Ishikawa (cell line): Measurements from ENCODE around the gene PINLYP.

Experiments
- CEBPB ChIP-seq: IDR thresholded peaks from 2 replicates; pipeline ENCODE4 v1.6.1; 2012
- CREB1 ChIP-seq: IDR thresholded peaks from 2 replicates; pipeline ENCODE4 v1.6.1; 2012; ENCODE audit warnings: low read depth
- EGR1 ChIP-seq: IDR thresholded peaks from 2 replicates; pipeline ENCODE4 v1.6.1; 2012
- EP300 ChIP-seq: IDR thresholded peaks from 2 replicates; pipeline ENCODE4 v1.6.1; 2012; ENCODE audit warnings: borderline replicate concordance
- FOXM1 ChIP-seq: IDR thresholded peaks from 2 replicates; pipeline ENCODE4 v1.6.1; 2012; ENCODE audit warnings: low read depth, borderline replicate concordance
- NFIC ChIP-seq: IDR thresholded peaks from 2 replicates; pipeline ENCODE4 v1.6.1; 2012
- RAD21 ChIP-seq: IDR thresholded peaks from 2 replicates; pipeline ENCODE4 v1.6.1; 2012; ENCODE audit warnings: low read depth
- TAF1 ChIP-seq: IDR thresholded peaks from 2 replicates; pipeline ENCODE4 v1.6.1; 2012; ENCODE audit warnings: low read depth, mild to moderate bottlenecking
- TCF12 ChIP-seq: IDR thresholded peaks from 2 replicates; pipeline ENCODE4 v1.6.1; 2012; ENCODE audit warnings: low read depth
- TEAD4 ChIP-seq: IDR thresholded peaks from 2 replicates; pipeline ENCODE4 v1.6.1; 2012
- YY1 ChIP-seq: IDR thresholded peaks from 2 replicates; pipeline ENCODE4 v1.6.1; 2012; ENCODE audit warnings: low read depth
- ZBTB7A ChIP-seq: IDR thresholded peaks from 2 replicates; pipeline ENCODE4 v1.6.1; 2012; ENCODE audit warnings: low read depth
- TF ChIP-seq, protein P1 (sequence below): IDR thresholded peaks from 2 replicates; pipeline ENCODE4 v1.6.1; 2012
- TF ChIP-seq, protein P2 (sequence below): IDR thresholded peaks from 2 replicates; pipeline ENCODE4 v1.6.1; 2012
- TF ChIP-seq, protein P3 (sequence below): IDR thresholded peaks from 2 replicates; pipeline ENCODE4 v1.6.1; 2012; ENCODE audit warnings: low read depth, mild to moderate bottlenecking

Gene PINLYP

GRCh38 chr19:43545981-43546380 lies 29.6 kb upstream of the PINLYP start:
- no peak for TF ChIP-seq TEAD4
- TF ChIP-seq EP300: no peak
- no peak for TF ChIP-seq CREB1
- TF ChIP-seq FOXM1: no peak
- no peak for TF ChIP-seq EGR1
- TF ChIP-seq, protein P1, sequence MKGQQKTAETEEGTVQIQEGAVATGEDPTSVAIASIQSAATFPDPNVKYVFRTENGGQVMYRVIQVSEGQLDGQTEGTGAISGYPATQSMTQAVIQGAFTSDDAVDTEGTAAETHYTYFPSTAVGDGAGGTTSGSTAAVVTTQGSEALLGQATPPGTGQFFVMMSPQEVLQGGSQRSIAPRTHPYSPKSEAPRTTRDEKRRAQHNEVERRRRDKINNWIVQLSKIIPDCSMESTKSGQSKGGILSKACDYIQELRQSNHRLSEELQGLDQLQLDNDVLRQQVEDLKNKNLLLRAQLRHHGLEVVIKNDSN: no peak
- TF ChIP-seq ZBTB7A: no peak
- TF ChIP-seq, protein P2, sequence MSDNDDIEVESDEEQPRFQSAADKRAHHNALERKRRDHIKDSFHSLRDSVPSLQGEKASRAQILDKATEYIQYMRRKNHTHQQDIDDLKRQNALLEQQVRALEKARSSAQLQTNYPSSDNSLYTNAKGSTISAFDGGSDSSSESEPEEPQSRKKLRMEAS: no peak
- no peak for TF ChIP-seq TAF1
- no peak for TF ChIP-seq TCF12
- no peak for TF ChIP-seq NFIC
- no peak for TF ChIP-seq RAD21
- no peak for TF ChIP-seq YY1

DNA sequence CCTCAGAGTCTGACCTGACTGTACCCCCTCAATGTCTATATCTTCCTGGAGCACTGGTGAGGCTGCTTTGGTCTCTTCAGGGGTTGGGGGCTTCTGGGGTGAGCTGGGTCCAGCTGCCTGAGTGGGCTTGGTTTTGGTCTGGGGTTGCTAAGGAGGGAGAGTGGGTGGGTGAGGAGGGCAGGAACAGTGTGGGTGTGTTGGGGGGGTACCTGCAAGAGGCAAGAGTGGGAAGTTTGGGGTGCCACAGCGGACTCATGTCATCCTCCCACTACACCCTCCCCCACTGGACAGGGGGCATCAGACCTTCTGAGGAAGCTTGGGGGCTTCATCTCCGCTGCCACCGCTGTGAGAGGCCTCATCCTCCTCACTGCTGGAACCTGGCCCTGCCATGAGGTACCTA lies 29.0 kb upstream of the PINLYP start:
- TF ChIP-seq FOXM1 (no peak), RAD21 (no peak), ZBTB7A (no peak), YY1 (no peak), NFIC (no peak), EGR1 (no peak), TEAD4 (no peak), CEBPB (no peak), EP300 (no peak), CREB1 (no peak)
- TF ChIP-seq, protein P3, sequence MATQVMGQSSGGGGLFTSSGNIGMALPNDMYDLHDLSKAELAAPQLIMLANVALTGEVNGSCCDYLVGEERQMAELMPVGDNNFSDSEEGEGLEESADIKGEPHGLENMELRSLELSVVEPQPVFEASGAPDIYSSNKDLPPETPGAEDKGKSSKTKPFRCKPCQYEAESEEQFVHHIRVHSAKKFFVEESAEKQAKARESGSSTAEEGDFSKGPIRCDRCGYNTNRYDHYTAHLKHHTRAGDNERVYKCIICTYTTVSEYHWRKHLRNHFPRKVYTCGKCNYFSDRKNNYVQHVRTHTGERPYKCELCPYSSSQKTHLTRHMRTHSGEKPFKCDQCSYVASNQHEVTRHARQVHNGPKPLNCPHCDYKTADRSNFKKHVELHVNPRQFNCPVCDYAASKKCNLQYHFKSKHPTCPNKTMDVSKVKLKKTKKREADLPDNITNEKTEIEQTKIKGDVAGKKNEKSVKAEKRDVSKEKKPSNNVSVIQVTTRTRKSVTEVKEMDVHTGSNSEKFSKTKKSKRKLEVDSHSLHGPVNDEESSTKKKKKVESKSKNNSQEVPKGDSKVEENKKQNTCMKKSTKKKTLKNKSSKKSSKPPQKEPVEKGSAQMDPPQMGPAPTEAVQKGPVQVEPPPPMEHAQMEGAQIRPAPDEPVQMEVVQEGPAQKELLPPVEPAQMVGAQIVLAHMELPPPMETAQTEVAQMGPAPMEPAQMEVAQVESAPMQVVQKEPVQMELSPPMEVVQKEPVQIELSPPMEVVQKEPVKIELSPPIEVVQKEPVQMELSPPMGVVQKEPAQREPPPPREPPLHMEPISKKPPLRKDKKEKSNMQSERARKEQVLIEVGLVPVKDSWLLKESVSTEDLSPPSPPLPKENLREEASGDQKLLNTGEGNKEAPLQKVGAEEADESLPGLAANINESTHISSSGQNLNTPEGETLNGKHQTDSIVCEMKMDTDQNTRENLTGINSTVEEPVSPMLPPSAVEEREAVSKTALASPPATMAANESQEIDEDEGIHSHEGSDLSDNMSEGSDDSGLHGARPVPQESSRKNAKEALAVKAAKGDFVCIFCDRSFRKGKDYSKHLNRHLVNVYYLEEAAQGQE: no peak
- TF ChIP-seq, protein P2: no peak

GRCh38 chr19:43548706-43549105 lies 26.9 kb upstream of the PINLYP start:
- no peak for TF ChIP-seq TCF12
- no peak for TF ChIP-seq CREB1
- TF ChIP-seq TEAD4: no peak

DNA sequence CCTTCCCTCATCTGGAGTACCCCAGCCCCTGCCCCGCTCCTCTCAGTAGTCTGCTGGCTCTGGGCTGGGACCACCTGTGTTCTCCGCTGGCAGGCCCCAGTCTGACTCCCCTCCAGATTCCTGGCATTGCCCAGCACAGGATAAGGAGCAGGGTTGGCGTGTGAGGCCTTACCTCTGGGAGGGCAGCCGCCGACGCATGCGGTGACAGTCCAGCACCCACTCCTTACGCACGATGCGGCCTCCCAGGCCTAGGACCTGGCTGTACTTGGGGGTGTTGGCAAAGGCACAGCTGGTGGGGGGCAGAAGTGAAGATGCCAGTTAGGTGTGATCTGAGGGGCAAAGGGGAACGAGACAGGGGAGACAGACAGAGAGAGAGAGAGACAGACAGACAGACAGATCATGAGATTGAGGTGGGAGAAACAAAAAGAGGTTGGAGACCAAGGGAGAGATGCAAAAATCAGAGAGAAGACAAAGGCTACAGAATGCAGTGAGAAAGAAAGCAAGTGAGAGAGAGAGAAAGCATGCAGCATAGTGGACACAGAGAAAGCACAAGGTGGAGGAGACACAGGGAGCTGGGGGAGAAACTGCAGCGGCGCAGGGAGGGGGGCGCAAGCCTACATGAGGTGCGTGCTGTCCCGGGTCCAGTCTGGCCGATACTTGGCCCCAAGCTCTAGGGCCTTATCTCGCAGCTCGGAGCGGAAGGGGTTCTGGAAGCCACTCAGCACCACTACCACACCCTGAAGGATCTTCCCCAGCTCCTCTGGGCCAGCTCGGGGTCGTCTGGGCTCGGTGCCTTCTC lies 24.0 kb upstream of the PINLYP start:
- TF ChIP-seq RAD21: no peak

- no peak for TF ChIP-seq RAD21
- TF ChIP-seq, protein P2: no peak
Measured at GRCh38 chr19:43552198-43552450, 23.5 kb upstream of the PINLYP start.

GRCh38 chr19:43552616-43553015 lies 23.0 kb upstream of the PINLYP start:
- TF ChIP-seq, protein P3: no peak
- TF ChIP-seq, protein P1: no peak
- TF ChIP-seq CREB1: no peak
- TF ChIP-seq ZBTB7A: no peak
- TF ChIP-seq FOXM1: no peak

DNA sequence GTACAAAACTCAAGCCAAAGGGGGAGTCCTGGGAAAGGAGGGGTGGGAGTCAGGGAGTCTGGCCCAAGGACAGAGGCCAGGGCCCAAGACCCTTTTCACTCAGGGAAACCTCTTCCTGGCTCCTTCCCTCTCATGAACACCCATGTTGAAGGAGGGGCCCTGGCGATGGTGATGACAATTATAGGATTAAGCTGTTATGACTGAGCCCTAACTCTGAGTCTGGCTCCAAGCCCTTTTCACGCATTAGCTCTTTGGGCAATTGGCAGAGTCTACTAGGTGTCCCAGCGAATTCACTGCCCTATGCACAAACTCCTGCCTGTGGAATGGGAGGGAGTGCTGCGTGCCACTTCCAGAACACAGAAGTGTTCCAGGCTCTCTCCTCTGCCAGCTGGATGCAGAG lies 21.9 kb upstream of the PINLYP start:
- TF ChIP-seq, protein P3: no peak
- TF ChIP-seq ZBTB7A (no peak), YY1 (no peak), TEAD4 (no peak), EGR1 (no peak)
- TF ChIP-seq, protein P2: no peak
